MCF 10A (cell line): Measurements from ENCODE around the gene PKN2. TPM values are rescaled to one million over a fixed set of nuclear protein-coding genes. Genes with fewer than 3 reads are reported as not detected.

Experiments
- BruUV-seq: library from RNA; stranded (reverse); fragments of 400-500 nt; replicated peaks from 2 replicates; lab custom pipeline; 2021; lab: Mats Ljungman, UMichigan
- CTCF ChIA-PET: fragments of 300-600 bp; sonication (Branson Sonifier 250); formaldehyde crosslinking; extraction: SDS; loops from one replicate; lab custom pipeline; 2021; ENCODE audit warnings: antibody characterized with exemption, inconsistent platforms; lab: Yijun Ruan, JAX
- POLR2A ChIA-PET: fragments of 300-600, 350-650 bp; sonication (Branson Sonifier 250); formaldehyde crosslinking; extraction: SDS; loops from one replicate; lab custom pipeline; 2020; ENCODE audit warnings: antibody characterized with exemption, inconsistent platforms; lab: Yijun Ruan, JAX
- DNase-seq: peaks from one replicate; pipeline ENCODE4 v3.0.0-alpha.2; 2018; ENCODE audit not compliant: unreplicated experiment
- H3K27ac Mint-ChIP-seq: one replicate; pipeline ENCODE4 v1.8.0; 2022; ENCODE audit warnings: mild to moderate bottlenecking, low read depth, mixed read lengths; ENCODE audit not compliant: unreplicated experiment
- H3K27me3 Mint-ChIP-seq: one replicate; pipeline ENCODE4 v1.8.0; 2022; ENCODE audit warnings: mixed read lengths; ENCODE audit not compliant: insufficient read depth, unreplicated experiment
- H3K36me3 Mint-ChIP-seq: one replicate; pipeline ENCODE4 v1.8.0; 2022; ENCODE audit warnings: mild to moderate bottlenecking, moderate library complexity, mixed read lengths; ENCODE audit not compliant: insufficient read depth, unreplicated experiment
- H3K4me1 Mint-ChIP-seq: one replicate; pipeline ENCODE4 v1.8.0; 2022; ENCODE audit warnings: mixed read lengths; ENCODE audit not compliant: insufficient read depth, unreplicated experiment
- H3K4me3 Mint-ChIP-seq: one replicate; pipeline ENCODE4 v1.8.0; 2022; ENCODE audit warnings: mild to moderate bottlenecking, moderate library complexity, mixed read lengths; ENCODE audit not compliant: unreplicated experiment
- H3K9me3 Mint-ChIP-seq: one replicate; pipeline ENCODE4 v1.8.0; 2022; ENCODE audit warnings: mixed read lengths; ENCODE audit not compliant: unreplicated experiment
- CTCF ChIP-seq: fragments of 200-600 bp; IDR thresholded peaks from one replicate; pipeline ENCODE4 v1.8.0; 2022; ENCODE audit warnings: antibody characterized with exemption, mild to moderate bottlenecking; ENCODE audit not compliant: unreplicated experiment
- intact Hi-C: fragments of 100-400 bp; cut with micrococcal nuclease; formaldehyde crosslinking; loops from 2 replicates; pipeline ENCODE4 v1.14.1; 2022
- total RNA-seq: library from RNA; stranded (reverse); gene quantifications from 2 replicates; pipeline ENCODE4 v1.2.3, GENCODE V29; 2022

The PKN2 gene
- total RNA-seq, 1 experiment from 2014 or later: 40.2 TPM

GRCh38 chr1:88650676-88651418, 33.2 kb upstream of the PKN2 start:
- Mint-ChIP-seq H3K36me3 (no peaks in the 10 kb centered on the region), H3K4me3 (no peak overlapping the region), H3K4me1 (peaks cover 10% of the 10 kb centered on the region), H3K27me3 (no peaks in the 10 kb centered on the region), H3K27ac (no peak overlapping the region), H3K9me3 (no peaks in the 10 kb centered on the region)
- no peak for TF ChIP-seq CTCF
- ChIA-PET CTCF (interaction anchor here (0.6 to 8.6 kb wide), 5 partner anchors 39 to 1131 kb away, joined by 3 to 79 read pairs (median 3); no protein-coding TSS in a partner anchor), POLR2A (interaction anchor here (1.2 kb wide), 1 partner anchor 241 kb away, joined by 3 read pairs; no protein-coding TSS in a partner anchor)
- intact Hi-C loops: no loop called here
- no TSS peak for BruUV-seq
- DNase-seq: no peak

- no TSS peak for BruUV-seq
- Mint-ChIP-seq H3K27ac (peak overlapping the region; percentile 36), H3K4me1 (no peaks in the 10 kb centered on the region), H3K36me3 (no peaks in the 10 kb centered on the region), H3K4me3 (no peak overlapping the region), H3K9me3 (no peaks in the 10 kb centered on the region), H3K27me3 (no peaks in the 10 kb centered on the region)
- TF ChIP-seq CTCF: no peak
- ChIA-PET CTCF (interaction anchor here (0.6 to 8.6 kb wide), 12 partner anchors 8 to 1655 kb away, joined by 3 to 79 read pairs (median 4); partner anchors contain the start of gene PKN2), POLR2A (interaction anchor here (1.6 to 2.1 kb wide), 2 partner anchors 28 to 30 kb away, joined by 8 to 10 read pairs; partner anchors contain the start of gene PKN2)
- DNase-seq: no peak
- intact Hi-C loops: loop anchor here (1.0 kb wide), 1 partner anchor 222 kb away; no protein-coding TSS in a partner anchor
Measured at GRCh38 chr1:88655140-88655539, 28.9 kb upstream of the PKN2 start.

GRCh38 chr1:88655685-88656299, 28.3 kb upstream of the PKN2 start:
- Mint-ChIP-seq H3K27ac (peak overlapping the region; percentile 36), H3K4me3 (no peak overlapping the region), H3K27me3 (no peaks in the 10 kb centered on the region), H3K4me1 (no peaks in the 10 kb centered on the region), H3K36me3 (no peaks in the 10 kb centered on the region), H3K9me3 (no peaks in the 10 kb centered on the region)
- DNase-seq: peak; percentile 31
- ChIA-PET CTCF (interaction anchor here (0.6 to 8.6 kb wide), 16 partner anchors 9 to 1656 kb away, joined by 3 to 79 read pairs (median 3); partner anchors contain the start of gene PKN2), POLR2A (interaction anchor here (1.6 to 2.1 kb wide), 2 partner anchors 28 to 30 kb away, joined by 8 to 10 read pairs; partner anchors contain the start of gene PKN2)
- TF ChIP-seq CTCF: peak; percentile 37
- BruUV-seq: no TSS peak
- intact Hi-C loops: loop anchor here (1.0 kb wide), 1 partner anchor 222 kb away; no protein-coding TSS in a partner anchor

- BruUV-seq: no TSS peak
- no peaks in the 10 kb centered on the region for H3K27me3 Mint-ChIP-seq
- no peaks in the 10 kb centered on the region for H3K9me3 Mint-ChIP-seq
- TF ChIP-seq CTCF: no peak
- no peaks in the 10 kb centered on the region for H3K36me3 Mint-ChIP-seq
- CTCF ChIA-PET: interaction anchor here (0.6 to 8.6 kb wide), 6 partner anchors 10 to 358 kb away, joined by 3 to 79 read pairs (median 6); no protein-coding TSS in a partner anchor
- POLR2A ChIA-PET: interaction anchor here (0.6 to 1.5 kb wide), 2 partner anchors 9 to 465 kb away, joined by 4 to 5 read pairs; no protein-coding TSS in a partner anchor
- H3K4me1 Mint-ChIP-seq: no peaks in the 10 kb centered on the region
- no peak overlapping the region for H3K4me3 Mint-ChIP-seq
- no peak for DNase-seq
- no peak overlapping the region for H3K27ac Mint-ChIP-seq
- intact Hi-C loops: no loop called here
Measured at GRCh38 chr1:88658419-88658818, 25.7 kb upstream of the PKN2 start.
